Prostate gland (tissue), 2 donors: Measurements from ENCODE around the gene R3HDM2. TPM values are rescaled to one million over a fixed set of nuclear protein-coding genes. Genes with fewer than 3 reads are reported as not detected.

Experiments used
- DNase-seq: peaks from one replicate; pipeline ENCODE4 v3.0.0-alpha.2; 2019; ENCODE audit warnings: low spot score
- H3K27ac ChIP-seq, 2 donors: fragments of 200-600 bp; sonication (generic); 2 replicates each; pipeline ENCODE4 v1.5.1; 2017 to 2019
- H3K27me3 ChIP-seq: fragments of 200-600 bp; sonication (generic); replicated peaks from 2 replicates; pipeline ENCODE4 v1.5.1; 2019; ENCODE audit not compliant: insufficient read depth
- H3K36me3 ChIP-seq, 2 donors: fragments of 200-600 bp; sonication (generic); 1 replicate in 1 of 2; 2 replicates in 1 of 2; pipeline versions ENCODE4 v1.5.1 to v1.8.1; 2017 to 2019
- H3K4me1 ChIP-seq: fragments of 200-600 bp; sonication (generic); replicated peaks from 2 replicates; pipeline ENCODE4 v1.5.1; 2019
- H3K4me3 ChIP-seq, 2 donors: fragments of 200-600 bp; sonication (generic); 2 replicates each; pipeline ENCODE4 v1.5.1; 2017 to 2019
- H3K9me3 ChIP-seq: fragments of 200-600 bp; sonication (generic); 2 replicates; pipeline ENCODE4 v1.5.1; 2017
- POLR2A ChIP-seq: fragments of 450-650 bp; IDR thresholded peaks from one replicate; pipeline ENCODE4 v1.6.1; 2016; ENCODE audit warnings: antibody characterized with exemption, mild to moderate bottlenecking
- POLR2AphosphoS5 ChIP-seq: sonication (generic); formaldehyde crosslinking; IDR thresholded peaks from one replicate; pipeline ENCODE4 v1.6.1; 2017; ENCODE audit warnings: antibody characterized with exemption
- WGBS: methylation state at CpG from one replicate; pipeline ENCODE4 v1.1.5; 2018; 5-methylcytosine and 5-hydroxymethylcytosine counted together
- intact Hi-C: fragments of 100-400 bp; cut with DNase I; formaldehyde crosslinking; loops from one replicate; pipeline ENCODE4 v1.14.2; 2022
- total RNA-seq, 2 donors: library from RNA; depleted of rRNA; stranded (reverse); fragments of >200 nt; gene quantifications; one replicate each; pipeline ENCODE4 v1.1.0, GENCODE V29; 2016
- TF ChIP-seq, protein P1 (sequence below), 4 experiments: fragments of 200-600 bp in 2 of 4; fragments of 450-650 bp in 2 of 4; sonication (generic) in 2 of 4; IDR thresholded peaks; 1 replicate in 3 of 4; 2 replicates in 1 of 4; pipeline ENCODE4 v1.5.1; 2016 to 2019; ENCODE audit warnings: antibody characterized with exemption in 4 of 4, mild to moderate bottlenecking in 2 of 4, moderate library complexity in 2 of 4

R3HDM2 gene
- total RNA-seq, 2 donors from 2014 or later, result 38.7 to 80.9 TPM

DNA sequence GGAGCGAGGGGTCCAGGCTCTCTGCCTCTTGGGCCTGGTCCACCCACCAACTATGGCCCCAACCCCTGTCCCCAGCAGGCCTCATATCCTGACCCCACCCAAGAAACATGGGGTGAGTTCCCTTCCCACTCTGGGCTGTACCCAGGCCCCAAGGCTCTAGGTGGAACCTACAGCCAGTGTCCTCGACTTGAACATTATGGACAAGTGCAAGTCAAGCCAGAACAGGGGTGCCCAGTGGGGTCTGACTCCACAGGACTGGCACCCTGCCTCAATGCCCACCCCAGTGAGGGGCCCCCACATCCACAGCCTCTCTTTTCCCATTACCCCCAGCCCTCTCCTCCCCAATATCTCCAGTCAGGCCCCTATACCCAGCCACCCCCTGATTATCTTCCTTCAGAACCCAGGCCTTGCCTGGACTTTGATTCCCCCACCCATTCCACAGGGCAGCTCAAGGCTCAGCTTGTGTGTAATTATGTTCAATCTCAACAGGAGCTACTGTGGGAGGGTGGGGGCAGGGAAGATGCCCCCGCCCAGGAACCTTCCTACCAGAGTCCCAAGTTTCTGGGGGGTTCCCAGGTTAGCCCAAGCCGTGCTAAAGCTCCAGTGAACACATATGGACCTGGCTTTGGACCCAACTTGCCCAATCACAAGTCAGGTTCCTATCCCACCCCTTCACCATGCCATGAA, 40.3 kb upstream of the R3HDM2 start:
- TF ChIP-seq POLR2AphosphoS5 (no peak), POLR2A (no peak)
- TF ChIP-seq, protein P1, sequence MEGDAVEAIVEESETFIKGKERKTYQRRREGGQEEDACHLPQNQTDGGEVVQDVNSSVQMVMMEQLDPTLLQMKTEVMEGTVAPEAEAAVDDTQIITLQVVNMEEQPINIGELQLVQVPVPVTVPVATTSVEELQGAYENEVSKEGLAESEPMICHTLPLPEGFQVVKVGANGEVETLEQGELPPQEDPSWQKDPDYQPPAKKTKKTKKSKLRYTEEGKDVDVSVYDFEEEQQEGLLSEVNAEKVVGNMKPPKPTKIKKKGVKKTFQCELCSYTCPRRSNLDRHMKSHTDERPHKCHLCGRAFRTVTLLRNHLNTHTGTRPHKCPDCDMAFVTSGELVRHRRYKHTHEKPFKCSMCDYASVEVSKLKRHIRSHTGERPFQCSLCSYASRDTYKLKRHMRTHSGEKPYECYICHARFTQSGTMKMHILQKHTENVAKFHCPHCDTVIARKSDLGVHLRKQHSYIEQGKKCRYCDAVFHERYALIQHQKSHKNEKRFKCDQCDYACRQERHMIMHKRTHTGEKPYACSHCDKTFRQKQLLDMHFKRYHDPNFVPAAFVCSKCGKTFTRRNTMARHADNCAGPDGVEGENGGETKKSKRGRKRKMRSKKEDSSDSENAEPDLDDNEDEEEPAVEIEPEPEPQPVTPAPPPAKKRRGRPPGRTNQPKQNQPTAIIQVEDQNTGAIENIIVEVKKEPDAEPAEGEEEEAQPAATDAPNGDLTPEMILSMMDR (IDR thresholded peaks at IDR 0.05), result no peak
- H3K27me3 ChIP-seq, result peaks cover 6% of the 10 kb centered on the region
- intact Hi-C loops, result no loop called here
- no peak for DNase-seq
- H3K4me3 ChIP-seq, result no peak overlapping the region
- H3K9me3 ChIP-seq, result no peaks in the 10 kb centered on the region
- H3K36me3 ChIP-seq, result no peaks in the 10 kb centered on the region
- WGBS, result 94% methylated on average over 4 of the region's 4 CpGs
- H3K27ac ChIP-seq, result no peak overlapping the region
- H3K4me1 ChIP-seq, result peaks cover 10% of the 10 kb centered on the region

DNA sequence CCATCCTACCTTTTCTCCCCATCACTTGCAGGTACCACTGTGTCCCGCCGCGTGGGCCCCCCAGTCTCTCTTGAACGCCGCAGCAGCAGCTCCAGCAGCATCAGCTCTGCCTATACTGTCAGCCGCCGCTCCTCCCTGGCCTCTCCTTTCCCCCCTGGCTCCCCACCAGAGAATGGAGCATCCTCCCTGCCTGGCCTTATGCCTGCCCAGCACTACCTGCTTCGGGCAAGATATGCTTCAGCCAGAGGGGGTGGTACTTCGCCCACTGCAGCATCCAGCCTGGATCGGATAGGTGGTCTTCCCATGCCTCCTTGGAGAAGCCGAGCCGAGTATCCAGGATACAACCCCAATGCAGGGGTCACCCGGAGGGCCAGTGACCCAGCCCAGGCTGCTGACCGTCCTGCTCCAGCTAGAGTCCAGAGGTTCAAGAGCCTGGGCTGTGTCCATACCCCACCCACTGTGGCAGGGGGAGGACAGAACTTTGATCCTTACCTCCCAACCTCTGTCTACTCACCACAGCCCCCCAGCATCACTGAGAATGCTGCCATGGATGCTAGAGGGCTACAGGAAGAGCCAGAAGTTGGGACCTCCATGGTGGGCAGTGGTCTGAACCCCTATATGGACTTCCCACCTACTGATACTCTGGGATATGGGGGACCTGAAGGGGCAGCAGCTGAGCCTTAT, 39.6 kb upstream of the R3HDM2 start:
- Histone ChIP-seq H3K27me3 (peaks cover 6% of the 10 kb centered on the region), H3K4me3 (no peak overlapping the region), H3K27ac (no peak overlapping the region), H3K4me1 (peaks cover 3% of the 10 kb centered on the region), H3K36me3 (no peaks in the 10 kb centered on the region), H3K9me3 (no peaks in the 10 kb centered on the region)
- TF ChIP-seq, protein P1 (IDR thresholded peaks at IDR 0.05), result no peak
- TF ChIP-seq POLR2A (no peak), POLR2AphosphoS5 (no peak)
- 95% methylated on average over 14 of the region's 14 CpGs for WGBS
- intact Hi-C loops, result no loop called here
- DNase-seq, result no peak

- no peak for TF ChIP-seq POLR2A
- TF ChIP-seq, protein P1 (IDR thresholded peaks at IDR 0.05), result no peak
- no peak for TF ChIP-seq POLR2AphosphoS5
- Histone ChIP-seq H3K27me3 (peaks cover 6% of the 10 kb centered on the region), H3K36me3 (no peaks in the 10 kb centered on the region), H3K27ac (no peak overlapping the region), H3K4me1 (no peaks in the 10 kb centered on the region), H3K9me3 (no peaks in the 10 kb centered on the region), H3K4me3 (no peak overlapping the region)
- 84% methylated on average over 10 of the region's 10 CpGs for WGBS
- intact Hi-C loops, result loop anchor here (10.0 kb wide), 1 partner anchor 155 kb away; no protein-coding TSS in a partner anchor
- no peak for DNase-seq
Observed at GRCh38 chr12:57469296-57470164, 38.7 kb upstream of the R3HDM2 start.

- 71% methylated on average over 11 of the region's 11 CpGs for WGBS
- Histone ChIP-seq H3K27me3 (peaks cover 4% of the 10 kb centered on the region), H3K36me3 (no peaks in the 10 kb centered on the region), H3K9me3 (no peaks in the 10 kb centered on the region), H3K4me3 (no peak overlapping the region), H3K27ac (no peak overlapping the region), H3K4me1 (no peaks in the 10 kb centered on the region)
- DNase-seq, result no peak
- intact Hi-C loops, result loop anchor here (10.0 kb wide), 1 partner anchor 157 kb away; no protein-coding TSS in a partner anchor
- TF ChIP-seq POLR2AphosphoS5, result no peak
- no peak for TF ChIP-seq POLR2A
- TF ChIP-seq, protein P1 (IDR thresholded peaks at IDR 0.05), result no peak
Observed at GRCh38 chr12:57467915-57468314, 37.1 kb upstream of the R3HDM2 start.
